H9 (cell line): ENCODE measurements around the gene INTS1. TPM values are rescaled to one million over a fixed set of nuclear protein-coding genes. Genes with fewer than 3 reads are reported as not detected.

ENCODE experiments used
- DNase-seq: peaks from one replicate; pipeline ENCODE4 v3.0.0-alpha.2; 2017
- H2AFZ ChIP-seq: one replicate; pipeline ENCODE4 v1.6.1; 2013; ENCODE audit warnings: mild to moderate bottlenecking, low read length, control low read depth, moderate library complexity
- H2AK5ac ChIP-seq: 2 replicates; pipeline ENCODE4 v1.6.1; 2013; ENCODE audit warnings: low read length, control low read depth, mixed read lengths; ENCODE audit not compliant: insufficient read length
- H2BK120ac ChIP-seq: one replicate; pipeline ENCODE4 v1.6.1; 2013; ENCODE audit warnings: low read depth, mild to moderate bottlenecking, low read length, control low read depth, inconsistent platforms; ENCODE audit not compliant: poor library complexity, severe bottlenecking
- H2BK12ac ChIP-seq: 2 replicates; pipeline ENCODE4 v1.6.1; 2013; ENCODE audit warnings: low read length, control low read depth, mixed read lengths, low read depth; ENCODE audit not compliant: insufficient read length
- H2BK15ac ChIP-seq: 2 replicates; pipeline ENCODE4 v1.6.1; 2013; ENCODE audit warnings: low read depth, low read length, control low read depth
- H2BK20ac ChIP-seq: one replicate; pipeline ENCODE4 v1.6.1; 2013; ENCODE audit warnings: low read depth, mild to moderate bottlenecking, low read length, control low read depth, inconsistent platforms; ENCODE audit not compliant: poor library complexity, severe bottlenecking
- H2BK5ac ChIP-seq: 2 replicates; pipeline ENCODE4 v1.6.1; 2013; ENCODE audit warnings: low read length, control low read depth, mixed read lengths; ENCODE audit not compliant: insufficient read length
- H3K14ac ChIP-seq: 2 replicates; pipeline ENCODE4 v1.6.1; 2013; ENCODE audit warnings: low read length, control low read depth; ENCODE audit not compliant: insufficient read depth
- H3K18ac ChIP-seq: 2 replicates; pipeline ENCODE4 v1.6.1; 2013; ENCODE audit warnings: low read depth, mild to moderate bottlenecking, mixed read lengths, low read length, control low read depth; ENCODE audit not compliant: insufficient read length
- H3K23ac ChIP-seq: 2 replicates; pipeline ENCODE4 v1.6.1; 2013; ENCODE audit warnings: low read length, control low read depth, mixed read lengths, low read depth; ENCODE audit not compliant: insufficient read length
- H3K23me2 ChIP-seq: 2 replicates; pipeline ENCODE4 v1.6.1; 2013; ENCODE audit warnings: low read depth, mild to moderate bottlenecking, mixed read lengths, low read length, control low read depth; ENCODE audit not compliant: insufficient read length, poor library complexity, severe bottlenecking
- H3K27ac ChIP-seq: 2 replicates; pipeline ENCODE4 v1.5.1; 2013; ENCODE audit warnings: low read length, control low read depth, mixed read lengths, low read depth; ENCODE audit not compliant: insufficient read length
- H3K27me3 ChIP-seq: 2 replicates; pipeline ENCODE4 v1.6.1; 2013; ENCODE audit warnings: low read length, control low read depth, inconsistent platforms; ENCODE audit not compliant: insufficient read depth
- H3K4ac ChIP-seq: 2 replicates; pipeline ENCODE4 v1.6.1; 2013; ENCODE audit warnings: low read depth, mild to moderate bottlenecking, control low read depth, inconsistent platforms, low read length, moderate library complexity
- H3K4me1 ChIP-seq: 2 replicates; pipeline ENCODE4 v1.6.1; 2013; ENCODE audit warnings: low read length, control low read depth, inconsistent platforms; ENCODE audit not compliant: insufficient read depth
- H3K4me2 ChIP-seq: 2 replicates; pipeline ENCODE4 v1.6.1; 2013; ENCODE audit warnings: low read length, control low read depth, mixed read lengths; ENCODE audit not compliant: insufficient read length, insufficient read depth
- H3K56ac ChIP-seq: 2 replicates; pipeline ENCODE4 v1.6.1; 2013; ENCODE audit warnings: low read depth, mild to moderate bottlenecking, mixed read lengths, low read length, control low read depth; ENCODE audit not compliant: insufficient read length
- H3K79me1 ChIP-seq: 2 replicates; pipeline ENCODE4 v1.6.1; 2013; ENCODE audit warnings: low read depth, mild to moderate bottlenecking, moderate library complexity, low read length, control low read depth, inconsistent platforms; ENCODE audit not compliant: insufficient read depth, poor library complexity, severe bottlenecking
- H3K79me2 ChIP-seq: 2 replicates; pipeline ENCODE4 v1.6.1; 2013; ENCODE audit warnings: low read length, control low read depth, inconsistent platforms; ENCODE audit not compliant: insufficient read depth
- H3K9ac ChIP-seq: 2 replicates; pipeline ENCODE4 v1.6.1; 2013; ENCODE audit warnings: low read length, control low read depth, mixed read lengths; ENCODE audit not compliant: insufficient read length; ENCODE audit errors: extremely low read depth
- H3K9me3 ChIP-seq: one replicate; pipeline ENCODE4 v1.6.1; 2013; ENCODE audit warnings: low read depth, low read length, inconsistent platforms; ENCODE audit not compliant: control insufficient read depth
- H3T11ph ChIP-seq: one replicate; pipeline ENCODE4 v1.6.1; 2013; ENCODE audit warnings: mild to moderate bottlenecking, low read length, control low read depth, inconsistent platforms
- H4K20me1 ChIP-seq: one replicate; pipeline ENCODE4 v1.6.1; 2013; ENCODE audit not compliant: control insufficient read depth, insufficient read length, insufficient read depth
- H4K5ac ChIP-seq: 2 replicates; pipeline ENCODE4 v1.6.1; 2013; ENCODE audit warnings: low read depth, mild to moderate bottlenecking, mixed read lengths, low read length, control low read depth; ENCODE audit not compliant: insufficient read length
- H4K8ac ChIP-seq: replicated peaks from 2 replicates; pipeline ENCODE4 v1.6.1; 2013; ENCODE audit warnings: low read length, control low read depth, mixed read lengths, low read depth; ENCODE audit not compliant: insufficient read length
- H4K91ac ChIP-seq: 2 replicates; pipeline ENCODE4 v1.6.1; 2013; ENCODE audit warnings: low read depth, mild to moderate bottlenecking, moderate library complexity, mixed read lengths, low read length, control low read depth; ENCODE audit not compliant: insufficient read length
- H3K27ac Mint-ChIP-seq, 3 experiments: 2 replicates in 2 of 3; 3 replicates in 1 of 3; pipeline ENCODE4 v1.8.0; 2020 to 2021; ENCODE audit warnings: mixed read lengths in 3 of 3, mild to moderate bottlenecking in 1 of 3, moderate library complexity in 1 of 3
- H3K27me3 Mint-ChIP-seq: 2 replicates; pipeline ENCODE4 v1.8.0; 2021; ENCODE audit warnings: low read depth, mild to moderate bottlenecking, moderate library complexity, mixed read lengths
- H3K36me3 Mint-ChIP-seq, 3 experiments: 2 replicates in 2 of 3; 3 replicates in 1 of 3; pipeline ENCODE4 v1.8.0; 2020 to 2021; ENCODE audit warnings: low read depth in 3 of 3, mixed read lengths in 3 of 3; ENCODE audit not compliant: insufficient read depth in 1 of 3
- H3K4me1 Mint-ChIP-seq, 2 experiments: 2 replicates each; pipeline ENCODE4 v1.8.0; 2020; ENCODE audit warnings: mixed read lengths in 2 of 2
- H3K4me3 Mint-ChIP-seq, 2 experiments: 2 replicates in 1 of 2; 3 replicates in 1 of 2; pipeline ENCODE4 v1.8.0; 2020 to 2021; ENCODE audit warnings: mild to moderate bottlenecking in 2 of 2, mixed read lengths in 2 of 2, moderate library complexity in 1 of 2
- H3K9me3 Mint-ChIP-seq, 2 experiments: 2 replicates in 1 of 2; 3 replicates in 1 of 2; pipeline ENCODE4 v1.8.0; 2020; ENCODE audit warnings: mild to moderate bottlenecking in 2 of 2, mixed read lengths in 2 of 2, moderate library complexity in 1 of 2
- WGBS: extraction: QIAGEN DNeasy Blood & Tissue Kit; methylation state at CpG from one replicate; pipeline ENCODE4 v1.1.7; 2013; ENCODE audit warnings: missing lambda C conversion rate, low lambda C conversion rate, mixed read lengths; ENCODE audit not compliant: insufficient read length; ENCODE audit errors: extremely low coverage; 5-methylcytosine and 5-hydroxymethylcytosine counted together
- total RNA-seq: library from RNA; stranded (reverse); gene quantifications from 2 replicates; pipeline ENCODE4 v1.2.1, GENCODE V29; 2021
- TF ChIP-seq, protein P1 (sequence below): fragments of 200-600 bp; sonication (generic); conservative IDR thresholded peaks from 3 replicates; pipeline ENCODE4 v1.8.0; 2021; ENCODE audit warnings: antibody characterized with exemption, mild to moderate bottlenecking

The INTS1 gene
- total RNA-seq, 1 experiment from 2014 or later, result 133 TPM

DNA sequence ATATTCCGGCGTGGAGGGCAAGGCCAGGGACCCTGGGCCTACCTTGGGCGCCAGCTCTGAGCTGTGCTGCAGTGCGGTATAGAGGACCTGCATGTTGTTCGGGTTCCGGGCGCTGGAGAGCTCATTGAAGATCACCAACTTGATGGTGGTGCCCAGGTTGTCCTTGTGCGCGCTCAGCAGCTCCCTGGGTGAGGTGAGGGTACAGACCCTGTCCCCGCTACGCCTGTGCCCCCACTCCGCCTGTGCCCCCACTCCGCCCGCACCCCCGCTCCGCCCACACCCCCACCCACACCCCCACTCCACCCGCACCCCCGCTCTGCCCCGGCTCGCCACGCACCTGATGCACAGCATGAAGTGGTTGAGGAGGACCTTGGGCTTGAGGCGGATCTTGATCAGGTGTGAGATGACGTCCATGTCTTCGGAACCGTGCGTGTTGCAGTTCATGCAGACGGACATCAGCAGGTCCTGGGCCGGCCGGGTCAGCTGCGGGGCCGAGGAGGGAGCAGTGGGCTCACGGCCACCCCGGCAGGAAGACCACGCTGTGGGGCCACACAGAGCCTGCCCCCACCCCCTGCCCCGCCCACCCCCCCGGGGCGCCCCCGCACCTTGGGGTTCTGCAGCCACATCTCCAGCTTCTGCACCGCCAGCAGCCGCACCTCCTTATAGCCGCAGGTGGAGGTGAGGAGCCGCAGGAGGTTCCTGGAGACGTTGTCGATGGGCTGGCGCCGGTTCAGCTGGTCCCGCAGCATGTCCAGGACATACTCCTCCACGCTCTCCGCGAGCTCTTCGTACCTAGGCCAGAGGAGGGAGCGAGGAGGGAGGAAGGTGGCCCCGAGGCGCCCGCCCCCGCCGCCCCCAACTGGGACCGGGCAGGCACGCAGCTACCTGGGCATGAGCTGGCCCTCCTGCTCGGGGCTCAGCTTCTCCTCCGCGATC is 5.6 kb downstream of the INTS1 start:
- Histone ChIP-seq H3K4me1 (no peaks in the 10 kb centered on the region), H2BK15ac (no peak overlapping the region), H4K91ac (no peak overlapping the region), H3K23ac (no peak overlapping the region), H3K18ac (no peak overlapping the region), H2BK12ac (no peak overlapping the region), H2BK20ac (no peak overlapping the region), H4K20me1 (no peaks in the 10 kb centered on the region), H3K79me2 (peaks cover 14% of the 10 kb centered on the region; the same call in 1 of the 2 replicates), H3K4ac (no peak overlapping the region), H4K5ac (no peak overlapping the region), H3K27ac (no peak overlapping the region), H2AK5ac (no peak overlapping the region), H3K4me2 (no peak overlapping the region), H2AFZ (no peak overlapping the region), H3K79me1 (no peaks in the 10 kb centered on the region), H3T11ph (no peak overlapping the region), H3K9me3 (no peaks in the 10 kb centered on the region), H4K8ac (no peak overlapping the region), H3K14ac (no peak overlapping the region), H3K56ac (no peak overlapping the region), H3K9ac (no peak overlapping the region), H2BK120ac (no peak overlapping the region), H2BK5ac (no peak overlapping the region), H3K23me2 (peaks cover 7% of the 10 kb centered on the region), H3K27me3 (no peaks in the 10 kb centered on the region)
- WGBS, result no CpG with 5 or more reads among the region's 62 CpGs
- TF ChIP-seq, protein P1, sequence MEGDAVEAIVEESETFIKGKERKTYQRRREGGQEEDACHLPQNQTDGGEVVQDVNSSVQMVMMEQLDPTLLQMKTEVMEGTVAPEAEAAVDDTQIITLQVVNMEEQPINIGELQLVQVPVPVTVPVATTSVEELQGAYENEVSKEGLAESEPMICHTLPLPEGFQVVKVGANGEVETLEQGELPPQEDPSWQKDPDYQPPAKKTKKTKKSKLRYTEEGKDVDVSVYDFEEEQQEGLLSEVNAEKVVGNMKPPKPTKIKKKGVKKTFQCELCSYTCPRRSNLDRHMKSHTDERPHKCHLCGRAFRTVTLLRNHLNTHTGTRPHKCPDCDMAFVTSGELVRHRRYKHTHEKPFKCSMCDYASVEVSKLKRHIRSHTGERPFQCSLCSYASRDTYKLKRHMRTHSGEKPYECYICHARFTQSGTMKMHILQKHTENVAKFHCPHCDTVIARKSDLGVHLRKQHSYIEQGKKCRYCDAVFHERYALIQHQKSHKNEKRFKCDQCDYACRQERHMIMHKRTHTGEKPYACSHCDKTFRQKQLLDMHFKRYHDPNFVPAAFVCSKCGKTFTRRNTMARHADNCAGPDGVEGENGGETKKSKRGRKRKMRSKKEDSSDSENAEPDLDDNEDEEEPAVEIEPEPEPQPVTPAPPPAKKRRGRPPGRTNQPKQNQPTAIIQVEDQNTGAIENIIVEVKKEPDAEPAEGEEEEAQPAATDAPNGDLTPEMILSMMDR, result no peak
- H3K27me3 Mint-ChIP-seq, result no peaks in the 10 kb centered on the region
- H3K27ac Mint-ChIP-seq, result no peak overlapping the region
- peaks cover 32 to 71% (median 56%) of the 10 kb centered on the region in 3 experiments; a peak in 6 of 7 replicates for H3K36me3 Mint-ChIP-seq
- H3K4me3 Mint-ChIP-seq, result no peak overlapping the region
- DNase-seq, result no peak
- peaks cover 2 to 11% of the 10 kb centered on the region in 2 experiments; a peak in 3 of 4 replicates for H3K4me1 Mint-ChIP-seq
- H3K9me3 Mint-ChIP-seq, result no peaks in the 10 kb centered on the region
